NCI-H524 (cell line): ENCODE results near the gene TAS2R10.
"Not testable (repeated sequence)": the region's sequence is repeated elsewhere in the genome, so short reads cannot be mapped to it uniquely, and the experiment has no call there.

Experiments
- DNase-seq, 2 experiments: peaks; one replicate each; lab custom pipeline; 2025; lab: John Stamatoyannopoulos, UW

Gene TAS2R10, protein sequence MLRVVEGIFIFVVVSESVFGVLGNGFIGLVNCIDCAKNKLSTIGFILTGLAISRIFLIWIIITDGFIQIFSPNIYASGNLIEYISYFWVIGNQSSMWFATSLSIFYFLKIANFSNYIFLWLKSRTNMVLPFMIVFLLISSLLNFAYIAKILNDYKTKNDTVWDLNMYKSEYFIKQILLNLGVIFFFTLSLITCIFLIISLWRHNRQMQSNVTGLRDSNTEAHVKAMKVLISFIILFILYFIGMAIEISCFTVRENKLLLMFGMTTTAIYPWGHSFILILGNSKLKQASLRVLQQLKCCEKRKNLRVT

GRCh38 chr12:10826258-10826657, at the start of gene TAS2R10:
Gene TAS2R10, minus strand, starts transcription at chr12:10826358. Its CDS starts 89 bp downstream, at chr12:10826269.
- DNase-seq: no peak

- no peak for DNase-seq
Observed at GRCh38 chr12:10873378-10873777, 47.2 kb upstream of the TAS2R10 start.

DNA sequence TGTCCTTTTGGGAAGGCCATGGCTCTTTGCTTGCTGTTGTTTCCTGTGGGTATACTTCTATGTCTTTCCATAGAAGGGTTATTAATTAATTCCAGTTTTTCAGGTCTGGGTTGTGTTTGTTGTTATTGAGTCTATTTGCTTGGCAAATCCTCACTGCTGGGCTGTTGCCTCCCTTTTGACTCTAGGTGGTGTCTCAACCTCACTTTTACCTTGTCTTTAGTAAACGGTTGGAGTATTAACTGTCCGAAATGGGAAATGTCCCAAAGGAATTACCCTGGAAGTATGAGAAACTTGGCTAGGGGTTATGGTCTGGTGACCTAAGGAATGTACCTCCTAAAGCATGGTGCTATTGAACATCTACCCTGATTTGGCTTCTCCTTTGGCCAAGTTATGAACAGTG, 41.2 kb upstream of the TAS2R10 start:
- no peak for DNase-seq

GRCh38 chr12:10863512-10864218, 37.5 kb upstream of the TAS2R10 start:
- no peak for DNase-seq

- DNase-seq: no peak
Observed at GRCh38 chr12:10861366-10861765, 35.2 kb upstream of the TAS2R10 start.

DNA sequence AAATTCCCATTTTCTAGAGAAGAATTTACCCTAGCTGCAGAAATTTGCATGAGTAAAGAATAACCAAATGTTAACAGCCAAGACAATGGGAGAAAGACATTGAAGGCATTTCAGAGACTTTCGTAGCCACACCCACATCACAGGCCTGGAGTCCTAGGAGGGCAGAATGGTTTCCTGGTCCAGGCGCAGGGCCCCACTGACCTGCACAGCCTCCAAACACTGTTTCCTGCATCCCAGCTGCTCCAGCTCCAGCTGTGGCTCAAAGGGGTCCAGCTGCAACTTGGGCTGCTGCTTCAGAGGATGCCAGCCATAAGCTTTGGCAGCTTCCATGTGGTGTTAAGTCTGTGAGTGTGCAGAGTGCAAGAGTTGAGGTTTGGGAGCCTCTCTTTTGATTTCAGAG, 29.6 kb upstream of the TAS2R10 start:
- DNase-seq: no peak

- no peak for DNase-seq
Observed at GRCh38 chr12:10853776-10854175, 27.6 kb upstream of the TAS2R10 start.

DNA sequence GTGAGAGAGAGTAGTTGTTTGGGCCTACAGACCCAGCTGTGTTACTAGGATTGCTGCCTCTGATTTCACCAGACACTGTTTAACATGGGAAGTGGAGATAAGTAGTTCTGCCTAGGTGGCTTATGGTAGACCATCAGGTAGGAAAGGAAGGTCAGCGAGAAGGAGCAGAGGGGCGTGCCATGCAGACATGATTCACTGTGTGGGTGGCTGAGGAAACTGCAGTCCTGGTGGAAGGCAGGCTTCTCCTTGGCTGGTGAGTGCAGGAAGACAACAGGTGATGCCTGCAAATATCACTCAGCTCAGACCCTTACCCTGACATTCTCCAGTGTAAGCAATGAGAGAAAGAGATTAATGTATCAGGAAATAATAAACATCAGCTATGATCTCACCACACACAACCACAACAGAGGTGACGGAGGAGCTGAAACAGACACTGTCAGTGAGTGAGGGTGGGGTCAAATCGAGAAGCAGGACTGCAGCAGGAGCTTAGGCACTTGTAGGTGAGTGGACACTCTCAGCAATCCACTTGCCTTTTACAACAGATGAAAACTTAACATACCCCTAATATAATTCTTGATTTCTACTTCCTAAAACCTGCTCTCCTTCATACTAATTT, 25.2 kb upstream of the TAS2R10 start:
- DNase-seq: no peak

DNA sequence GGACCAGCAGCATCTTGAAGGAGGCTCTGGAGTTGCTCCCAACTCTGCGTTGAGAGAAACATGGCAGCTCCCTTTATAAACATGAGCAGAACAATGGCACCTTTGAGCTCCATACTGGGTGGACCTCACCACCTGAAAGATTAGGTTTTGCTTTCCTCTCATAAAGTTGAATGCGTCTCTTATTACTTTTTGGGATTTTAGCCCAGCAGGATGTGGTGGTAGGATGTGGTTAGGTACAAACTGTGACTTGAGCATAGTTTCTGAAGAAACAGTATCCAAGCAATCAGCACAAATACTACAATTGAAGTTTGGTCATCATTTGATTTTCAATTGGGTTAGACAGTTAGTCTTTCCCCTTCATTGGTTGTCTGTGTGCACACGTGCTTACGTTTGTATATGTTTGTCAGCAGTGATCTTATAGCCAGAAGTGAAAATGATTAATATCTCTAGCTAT, 23.3 kb upstream of the TAS2R10 start, which contains the start of gene PRR4:
Gene PRR4 (minus strand): TSS at position 51 of the 454 bp plus-strand sequence. CDS start 38 bp downstream, at position 13.
- DNase-seq: no peak

DNA sequence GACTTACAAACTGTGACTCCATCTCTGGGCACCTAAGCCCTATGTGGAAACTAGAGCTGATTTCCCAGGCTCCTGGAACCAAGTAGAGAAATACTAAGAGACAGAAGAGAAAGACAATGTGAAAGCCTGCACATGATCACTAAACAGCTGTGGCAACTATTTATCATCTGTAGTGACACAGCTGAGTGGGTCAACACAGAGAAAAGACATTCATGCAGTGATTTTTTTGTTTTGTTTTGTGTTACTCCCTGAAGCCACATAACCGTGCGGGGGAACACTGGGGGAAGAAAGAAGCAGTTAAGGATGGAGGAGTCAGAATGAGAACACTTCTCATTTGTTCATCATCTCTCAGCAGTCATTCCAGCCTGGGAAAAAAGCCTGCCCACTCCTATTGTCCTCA, 21.6 kb upstream of the TAS2R10 start:
- DNase-seq: no peak

DNA sequence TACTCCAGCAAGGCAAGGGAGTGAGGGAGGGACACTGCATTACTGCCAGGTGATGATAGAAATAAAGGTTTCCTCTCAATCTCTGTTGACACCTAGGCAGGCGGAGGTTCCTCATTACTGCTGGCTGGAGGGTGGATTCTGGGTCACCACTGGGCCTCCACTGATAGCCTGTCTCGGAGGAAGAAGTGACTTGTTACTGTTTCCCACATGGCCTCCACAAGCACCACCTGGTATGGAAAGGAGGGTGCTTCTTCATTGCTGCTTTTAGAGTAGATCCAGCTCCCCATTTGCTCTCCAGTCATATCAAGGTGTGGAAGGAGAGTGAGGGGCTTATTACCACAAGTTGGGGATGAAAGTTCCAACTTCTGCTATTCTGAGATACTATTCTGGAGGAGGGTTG, 16.7 kb upstream of the TAS2R10 start:
- DNase-seq: no peak

DNA sequence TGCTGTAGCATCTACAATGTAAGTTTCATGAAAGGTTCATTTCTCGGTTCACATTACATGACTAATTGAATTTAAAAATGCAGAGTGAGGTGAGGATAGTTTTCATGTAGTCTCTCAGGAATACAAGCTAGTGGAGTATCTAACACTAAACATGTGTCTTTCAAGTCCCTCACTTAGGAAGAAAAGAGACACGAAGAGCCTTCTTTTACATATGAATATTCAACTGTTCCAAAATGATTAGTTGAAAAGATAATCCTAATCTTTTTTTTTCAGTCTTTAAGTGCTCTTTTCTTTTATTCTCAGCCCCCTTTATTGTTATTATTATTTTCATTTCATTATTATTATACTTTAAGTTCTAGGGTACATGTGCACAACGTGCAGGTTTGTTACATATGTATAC, 12.3 kb upstream of the TAS2R10 start:
- DNase-seq: no peak

DNA sequence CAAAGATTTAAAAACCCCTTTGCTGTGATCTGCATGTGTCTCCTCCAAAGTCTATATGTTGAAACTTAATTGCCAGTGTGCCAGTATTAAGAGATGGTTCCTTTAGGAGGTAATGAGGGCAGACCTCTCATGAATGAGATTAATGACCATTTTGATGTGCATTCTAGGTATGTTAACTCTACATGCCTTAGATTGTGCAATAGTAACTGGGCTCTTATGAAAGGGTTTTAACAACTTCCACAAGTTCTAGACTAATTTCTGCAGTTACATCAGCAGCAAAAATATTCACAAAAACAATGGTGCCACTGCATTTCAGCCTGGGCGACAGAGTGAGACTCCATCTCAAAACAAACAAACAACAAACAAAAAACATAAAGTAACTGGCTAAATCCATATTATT, 3.8 kb upstream of the TAS2R10 start:
- no peak for DNase-seq

DNA sequence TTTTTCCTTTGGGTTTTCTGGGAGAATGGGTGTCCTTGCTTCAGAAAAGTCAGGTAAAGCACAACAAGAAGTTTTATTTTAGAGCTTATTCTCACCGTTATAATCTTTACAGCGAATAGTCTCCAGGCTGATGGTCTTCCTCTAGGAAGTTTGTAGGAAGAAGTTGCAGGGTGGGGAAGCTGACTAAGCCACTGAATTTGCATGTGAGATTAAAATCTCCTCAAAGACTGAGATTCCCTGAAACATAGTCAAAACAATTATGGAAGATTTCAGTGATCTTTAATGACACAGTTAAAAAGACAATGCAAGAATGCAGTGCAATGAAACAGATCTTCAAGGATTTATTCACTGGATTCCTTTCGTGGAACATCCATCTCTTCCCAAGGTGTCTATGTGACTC, 1.2 kb downstream of the TAS2R10 start:
- no peak for DNase-seq

DNA sequence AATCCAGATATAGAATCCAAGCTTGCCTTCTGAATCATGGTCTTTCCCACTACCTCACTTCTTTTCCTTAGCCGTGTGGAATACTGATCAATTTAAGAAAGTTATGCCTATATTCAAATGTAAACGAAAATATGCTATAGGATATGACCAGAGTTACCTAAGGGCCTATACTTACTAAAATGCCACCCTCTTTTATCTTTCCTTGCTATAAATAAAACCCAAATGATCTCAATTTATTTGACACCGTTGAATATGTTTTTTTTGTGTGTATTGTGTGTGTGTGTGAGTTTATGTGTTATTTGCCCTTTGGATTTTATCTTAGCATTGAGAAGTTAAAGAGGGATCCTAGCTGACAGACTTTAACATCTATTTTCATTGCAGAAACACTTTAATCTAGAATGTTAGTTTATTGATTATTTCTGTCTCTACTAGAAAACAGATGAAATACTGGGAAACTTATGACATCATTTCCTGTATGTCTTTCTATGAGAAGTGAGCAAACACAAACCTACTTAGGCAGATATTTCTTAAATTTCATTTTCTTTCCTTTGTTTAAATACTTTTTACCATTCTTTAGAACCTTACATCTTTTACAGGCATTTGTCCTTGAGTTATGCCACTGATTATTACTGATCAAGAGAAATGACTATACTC, 14.1 kb downstream of the TAS2R10 start:
- no peak for DNase-seq

DNA sequence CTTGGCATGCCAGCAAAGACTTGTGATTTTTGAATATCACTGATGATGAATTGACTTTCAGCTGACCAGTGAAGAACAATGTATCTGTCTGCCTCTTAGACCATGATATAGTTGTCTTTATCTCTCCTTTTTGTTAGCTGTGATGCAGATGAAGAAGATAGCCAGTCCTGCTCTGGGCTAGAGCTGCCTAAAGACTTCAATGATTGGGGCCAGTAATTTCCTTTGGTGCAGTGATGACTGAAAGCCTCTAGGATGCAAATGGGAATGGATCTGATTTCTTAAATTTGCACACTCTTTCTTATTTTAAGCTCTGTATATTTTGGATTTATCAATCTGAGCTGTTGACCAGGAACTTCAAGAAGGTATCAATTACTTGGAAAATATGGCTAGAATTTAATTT, 16.1 kb downstream of the TAS2R10 start, which contains the start of gene TAS2R9:
Gene TAS2R9 (minus strand): TSS at position 101 of the 400 bp plus-strand sequence. CDS start 93 bp downstream, at position 8.
- no peak for DNase-seq

DNA sequence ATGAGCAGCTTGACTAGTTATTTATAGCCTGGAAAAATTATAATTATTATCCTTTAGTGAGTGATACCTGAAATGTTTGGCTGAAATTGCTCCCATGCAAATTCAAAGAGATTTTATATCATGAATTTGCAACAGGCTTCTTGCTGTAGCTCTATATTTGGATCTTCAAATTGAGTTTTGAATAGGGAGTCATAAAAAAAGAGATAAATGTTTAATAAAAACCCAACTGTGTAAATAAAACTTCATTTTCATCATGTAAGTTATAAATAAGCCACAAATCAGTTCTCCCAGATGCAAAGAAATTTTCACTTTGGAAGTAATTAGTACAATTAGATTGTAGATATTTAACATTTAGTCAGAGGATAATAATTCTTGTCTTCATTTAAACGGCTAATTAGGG, 19.0 kb downstream of the TAS2R10 start, which contains the start of gene TAS2R8:
Gene TAS2R8 (minus strand): TSS at position 101 of the 400 bp plus-strand sequence. CDS start 306 bp downstream, outside the sequence.
- DNase-seq: no peak

- no peak for DNase-seq
Observed at GRCh38 chr12:10802587-10802986, 23.6 kb downstream of the TAS2R10 start, which contains the start of gene TAS2R7. Gene TAS2R7, minus strand, starts transcription at chr12:10802627. Its CDS starts 57 bp downstream, at chr12:10802570.

GRCh38 chr12:10801741-10802140, 24.4 kb downstream of the TAS2R10 start:
- no peak for DNase-seq

- no peak for DNase-seq
Observed at GRCh38 chr12:10794222-10794621, 31.9 kb downstream of the TAS2R10 start.

DNA sequence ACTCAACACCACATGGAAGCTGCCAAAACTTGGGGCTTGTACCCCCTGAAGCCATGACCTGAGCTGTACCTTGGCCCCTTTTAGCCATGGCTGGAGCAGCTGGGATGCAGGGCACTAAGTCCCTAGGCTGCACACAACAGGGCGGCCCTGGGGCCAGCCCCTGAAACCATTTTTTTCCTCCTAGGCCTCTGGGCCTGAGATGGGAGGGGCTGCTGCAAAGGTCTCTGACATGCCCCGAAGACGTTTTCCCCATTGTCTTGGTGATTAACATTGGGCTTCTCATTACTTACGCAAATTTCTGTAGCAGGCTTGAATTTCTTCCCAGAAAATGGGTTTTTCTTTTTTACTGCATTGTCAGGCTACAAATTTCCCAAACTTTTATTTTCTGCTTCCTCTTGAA, 34.4 kb downstream of the TAS2R10 start:
- DNase-seq: not testable (repeated sequence)

GRCh38 chr12:10783252-10783651, 42.9 kb downstream of the TAS2R10 start:
- no peak for DNase-seq
